Frontal cortex (tissue), 4 donors: ENCODE results near the gene CFAP77. TPM values are rescaled to one million over a fixed set of nuclear protein-coding genes. Genes with fewer than 3 reads are reported as not detected.
"Not testable (repeated sequence)": the region's sequence is repeated elsewhere in the genome, so short reads cannot be mapped to it uniquely, and the experiment has no call there.

ENCODE experiments used
- DNase-seq, 2 donors: peaks; one replicate each; pipeline ENCODE4 v3.0.0; 2012; ENCODE audit warnings: low spot score in 2 of 2
- FAIRE-seq: peaks from 2 replicates; lab custom pipeline; 2012; peaks lifted over from hg19 to GRCh38; lab: Jason Lieb, UNC
- total RNA-seq: library from RNA; depleted of rRNA; stranded (reverse); fragments of >200 nt; gene quantifications from one replicate; pipeline ENCODE4 v1.2.3, GENCODE V29; 2014
- donor health status: control.
- donor health status: control.
- donor health status: control.

The CFAP77 gene
- not detected for total RNA-seq

GRCh38 chr9:132409828-132410528 is at the start of gene CFAP77:
TSS of gene CFAP77 (plus strand) at chr9:132410211. CDS start at chr9:132410272, 61 bp downstream.
- FAIRE-seq (no peak), DNase-seq (peak; percentile 42 to 44)

GRCh38 chr9:132364068-132364467 is 45.9 kb upstream of the CFAP77 start:
- DNase-seq (no peak), FAIRE-seq (no peak)

DNA sequence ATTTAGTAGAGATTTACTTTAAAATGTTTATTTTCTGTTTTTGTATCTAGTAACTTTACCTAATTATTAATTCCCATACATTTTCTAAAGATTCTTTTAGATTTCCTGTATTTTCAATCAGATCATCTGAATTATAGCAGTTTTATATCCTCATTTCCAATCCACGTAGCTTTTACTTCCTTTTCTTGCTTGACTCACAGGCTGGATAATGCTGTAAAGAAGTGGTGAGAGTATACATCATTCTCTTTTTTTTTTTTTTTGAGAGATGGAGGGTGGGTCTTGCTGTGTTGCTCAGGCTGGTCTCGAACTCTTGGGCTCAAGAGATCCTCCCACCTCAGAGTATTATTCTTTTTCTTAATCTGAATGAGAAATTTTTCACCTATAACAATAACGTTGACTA is 44.0 kb upstream of the CFAP77 start:
- no peak for FAIRE-seq

DNA sequence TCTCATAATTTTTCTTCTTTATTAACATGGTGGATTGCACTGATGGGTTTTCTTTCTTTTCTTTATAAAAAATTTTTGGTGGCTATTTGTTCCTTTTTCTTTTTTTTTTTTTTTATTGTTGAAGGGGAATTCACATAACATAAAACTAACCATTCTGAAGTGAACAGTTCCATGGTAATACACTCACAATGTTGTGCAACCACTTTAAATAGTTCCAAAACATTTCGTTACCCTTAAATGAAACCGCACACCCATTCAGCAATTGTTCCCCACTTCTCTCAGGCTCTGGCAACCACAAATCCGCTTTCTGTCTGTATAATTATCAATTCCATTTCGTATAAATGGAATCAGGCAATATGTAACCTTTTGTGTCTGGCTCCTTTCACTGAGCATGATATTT is 43.5 kb upstream of the CFAP77 start:
- DNase-seq = no peak

More for the DNA sequence above, 44.0 kb upstream of the CFAP77 start:
- no peak for DNase-seq

GRCh38 chr9:132367613-132368313 is 42.2 kb upstream of the CFAP77 start:
- FAIRE-seq (no peak), DNase-seq (no peak)

More for the DNA sequence above, 43.5 kb upstream of the CFAP77 start:
- no peak for FAIRE-seq

- FAIRE-seq = no peak
Measured at GRCh38 chr9:132369421-132369820, 40.6 kb upstream of the CFAP77 start.

GRCh38 chr9:132370592-132370991 is 39.4 kb upstream of the CFAP77 start:
- no peak for DNase-seq
- no peak for FAIRE-seq

More at GRCh38 chr9:132369421-132369820, 40.6 kb upstream of the CFAP77 start:
- DNase-seq = no peak

GRCh38 chr9:132372177-132373095 is 37.6 kb upstream of the CFAP77 start:
- FAIRE-seq (no peak), DNase-seq (peak in 1 of 2 donors; percentile 30)

DNA sequence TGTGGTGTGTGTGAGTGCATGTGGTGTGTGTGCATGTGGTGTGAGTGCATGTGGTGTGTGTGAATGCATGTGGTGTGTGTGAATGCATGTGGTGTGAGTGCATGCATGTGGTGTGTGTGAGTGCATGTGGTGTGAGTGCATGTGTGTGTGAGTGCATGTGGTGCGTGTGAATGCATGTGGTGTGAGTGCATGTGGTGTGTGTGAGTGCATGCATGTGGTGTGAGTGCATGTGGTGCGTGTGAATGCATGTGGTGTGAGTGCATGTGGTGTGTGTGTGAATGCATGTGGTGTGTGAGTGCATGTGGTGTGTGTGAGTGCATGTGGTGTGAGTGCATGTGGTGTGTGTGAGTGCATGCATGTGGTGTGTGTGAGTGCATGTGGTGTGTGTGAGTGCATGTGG is 32.2 kb upstream of the CFAP77 start:
- FAIRE-seq, DNase-seq: not testable (repeated sequence)

GRCh38 chr9:132378416-132378815 is 31.6 kb upstream of the CFAP77 start:
- DNase-seq, FAIRE-seq: not testable (repeated sequence)

- FAIRE-seq = no peak
- DNase-seq = no peak
Measured at GRCh38 chr9:132381966-132382541, 28.0 kb upstream of the CFAP77 start.

DNA sequence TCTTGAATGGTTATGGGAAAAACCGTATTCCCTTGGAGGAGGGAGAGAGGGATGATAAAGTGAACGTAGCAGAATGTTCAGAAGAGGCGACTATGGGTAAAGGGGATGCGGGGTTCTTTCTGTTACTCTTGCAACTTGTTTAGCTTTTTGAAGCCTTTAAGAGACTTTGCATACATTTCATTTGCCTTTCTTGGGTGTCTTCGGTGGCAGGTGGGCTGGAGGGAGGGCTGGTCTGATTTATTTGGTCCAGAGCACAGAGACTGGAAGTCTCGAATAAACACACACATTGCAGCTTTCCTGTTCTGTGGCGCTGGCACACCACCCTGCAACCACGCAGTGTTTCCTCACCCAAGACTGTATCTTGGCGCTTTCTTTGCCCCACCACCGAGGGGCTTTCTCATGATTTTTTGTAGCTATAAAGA is 26.5 kb upstream of the CFAP77 start:
- no peak for FAIRE-seq

GRCh38 chr9:132384376-132384775 is 25.6 kb upstream of the CFAP77 start:
- DNase-seq = no peak
- FAIRE-seq = no peak

More for the DNA sequence above, 26.5 kb upstream of the CFAP77 start:
- DNase-seq = no peak

DNA sequence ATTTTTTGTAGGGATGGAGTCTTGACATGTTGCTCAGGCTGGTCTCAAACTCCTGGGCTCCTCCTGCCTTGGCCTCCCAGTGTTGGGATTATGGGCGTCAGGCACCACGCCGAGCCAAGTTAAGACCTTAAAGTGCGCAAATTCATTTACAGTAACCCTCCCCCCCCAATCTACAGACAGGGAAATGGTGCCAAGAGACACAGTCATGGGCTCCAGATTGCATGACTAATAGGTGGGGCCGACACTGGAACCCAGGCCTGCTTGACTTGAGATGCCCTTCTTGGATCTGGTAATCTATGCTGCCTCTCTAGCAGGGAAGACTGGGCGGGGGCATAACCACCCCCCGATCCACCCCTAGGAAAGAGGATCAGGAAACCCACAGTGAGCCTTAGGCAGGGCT is 22.9 kb upstream of the CFAP77 start:
- FAIRE-seq (no peak), DNase-seq (no peak)

DNA sequence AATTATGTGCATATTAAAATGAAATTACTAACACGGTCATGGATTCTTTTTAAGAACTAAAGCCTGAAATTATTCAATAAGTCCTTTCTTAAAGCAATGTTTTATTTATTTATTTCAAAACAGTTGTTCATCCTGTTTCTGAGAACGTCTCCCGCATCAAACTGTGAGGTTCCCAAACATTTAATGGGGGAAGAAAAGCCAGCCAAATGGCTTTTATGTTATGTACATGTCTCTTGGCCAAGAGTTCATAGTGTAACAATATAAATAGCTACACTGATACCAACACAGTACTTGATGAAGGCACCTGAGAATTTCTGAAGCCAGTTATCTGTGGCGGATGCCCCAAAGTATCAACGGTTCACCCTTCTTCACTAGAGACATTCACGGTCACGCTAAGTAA is 19.0 kb upstream of the CFAP77 start:
- DNase-seq (no peak), FAIRE-seq (no peak)

DNA sequence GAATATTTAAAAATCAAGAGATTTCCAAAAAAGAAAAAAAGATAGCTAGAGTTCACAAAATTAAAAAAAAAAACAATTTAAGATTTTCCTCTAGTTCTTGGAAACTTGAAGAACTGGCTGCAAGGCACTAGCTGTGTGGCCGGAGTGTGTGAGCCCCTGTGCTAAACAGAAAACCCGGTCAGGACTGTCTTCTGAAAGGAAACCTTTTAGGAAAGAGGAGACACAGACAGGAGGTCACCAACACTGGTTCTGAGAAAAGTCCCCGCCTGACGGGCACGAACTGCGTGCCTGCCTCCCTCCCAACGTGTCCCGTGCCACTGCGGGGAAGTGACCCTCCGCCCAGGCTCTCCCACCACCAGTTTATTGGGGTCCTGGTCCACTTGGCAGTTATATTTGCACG is 18.6 kb upstream of the CFAP77 start:
- no peak for DNase-seq

DNA sequence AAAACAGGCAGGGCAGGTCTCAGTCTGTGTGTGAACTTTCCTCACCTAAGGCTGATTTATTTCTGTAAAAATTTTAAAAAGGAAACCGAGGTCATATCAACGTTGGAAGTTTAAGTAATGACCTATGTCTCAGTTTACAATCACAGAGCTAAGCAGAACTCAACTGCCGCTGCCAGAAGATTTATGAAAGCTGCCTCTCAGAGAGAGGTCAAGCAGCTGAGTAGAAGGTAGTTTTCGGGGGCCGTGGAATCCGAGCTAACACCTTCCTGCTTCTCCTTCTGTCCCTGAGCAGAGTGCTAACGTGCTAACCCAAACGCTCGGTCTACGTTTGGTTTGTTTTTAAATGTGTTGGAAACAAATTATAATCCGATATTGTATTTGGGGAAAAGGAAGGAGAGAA is 14.5 kb upstream of the CFAP77 start:
- DNase-seq (no peak), FAIRE-seq (no peak)

More for the DNA sequence above, 18.6 kb upstream of the CFAP77 start:
- no peak for FAIRE-seq

DNA sequence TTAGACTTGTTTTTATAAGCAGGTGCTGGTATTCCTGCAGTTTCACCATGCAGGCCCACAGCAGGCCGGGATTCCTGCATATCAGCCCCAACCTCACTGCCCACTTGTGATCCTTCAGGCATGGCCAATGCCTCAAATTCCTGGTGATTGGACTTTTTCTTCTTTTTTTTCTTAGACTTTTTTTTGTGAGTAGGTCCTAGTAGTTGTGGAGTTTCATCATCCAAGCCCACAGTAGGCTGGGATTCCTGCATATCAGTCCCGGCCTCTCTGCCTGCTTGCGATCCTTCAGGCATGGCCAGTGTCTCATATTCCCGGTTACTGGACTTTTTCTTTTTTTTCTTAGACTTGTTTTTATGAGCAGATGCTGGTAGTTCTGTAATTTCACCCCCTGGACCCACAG is 8.2 kb upstream of the CFAP77 start:
- FAIRE-seq = no peak

DNA sequence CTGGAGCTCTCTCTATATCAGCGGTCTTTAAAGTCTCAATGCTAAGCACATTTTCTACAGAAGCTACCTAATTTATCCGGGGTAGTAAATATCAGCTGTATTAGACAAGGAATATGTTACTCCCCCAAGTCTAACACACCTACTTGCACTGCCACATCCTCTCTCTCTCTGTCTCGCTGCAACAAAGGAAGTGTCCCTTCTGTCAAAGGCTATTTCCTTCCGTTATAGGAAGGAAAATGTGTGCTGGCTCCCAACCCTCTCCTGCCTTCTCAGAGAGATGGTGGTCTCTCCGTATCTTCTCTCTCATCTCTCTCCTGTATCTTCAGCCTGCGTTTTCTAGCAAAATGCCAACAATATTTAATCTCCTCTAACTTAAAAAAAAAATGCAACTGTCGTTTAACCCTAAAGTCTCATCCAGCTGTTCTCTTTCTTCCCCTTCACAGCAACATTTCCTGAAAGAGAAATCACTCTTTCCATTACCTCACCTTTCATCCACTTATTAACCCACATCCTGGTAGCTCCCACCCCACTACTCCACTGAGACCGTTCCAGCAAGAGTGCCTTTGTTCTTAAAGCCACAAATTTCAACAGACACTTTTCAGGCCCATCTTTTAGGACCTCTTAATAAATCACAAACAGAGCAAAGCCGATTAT is 5.7 kb upstream of the CFAP77 start:
- FAIRE-seq = no peak
- DNase-seq = no peak

More for the DNA sequence above, 8.2 kb upstream of the CFAP77 start:
- DNase-seq = no peak
